KMS-11 (cell line): ENCODE results near the gene PSMF1.

Source experiments
- H2AFZ ChIP-seq: fragments of 200-600 bp; sonication (generic); 2 replicates; pipeline ENCODE4 v1.6.1; 2016; ENCODE audit warnings: antibody characterized with exemption, mixed run types, low read depth
- H3K27ac ChIP-seq: fragments of 200-600 bp; sonication (generic); 2 replicates; pipeline ENCODE4 v1.6.1; 2016; ENCODE audit warnings: mild to moderate bottlenecking, mixed run types
- H3K27me3 ChIP-seq: fragments of 200-600 bp; sonication (generic); 2 replicates; pipeline ENCODE4 v1.6.1; 2017; ENCODE audit warnings: mild to moderate bottlenecking, low read depth, mixed run types, moderate library complexity; ENCODE audit not compliant: insufficient read depth
- H3K36me3 ChIP-seq: fragments of 200-600 bp; sonication (generic); 2 replicates; pipeline ENCODE4 v1.6.1; 2017; ENCODE audit warnings: mild to moderate bottlenecking, mixed run types; ENCODE audit not compliant: insufficient read depth
- H3K4me1 ChIP-seq: fragments of 200-600 bp; sonication (generic); 2 replicates; pipeline ENCODE4 v1.6.1; 2016; ENCODE audit warnings: mild to moderate bottlenecking, low read depth, mixed run types; ENCODE audit not compliant: poor library complexity, severe bottlenecking
- H3K4me2 ChIP-seq: fragments of 200-600 bp; sonication (generic); 2 replicates; pipeline ENCODE4 v1.7.0; 2016; ENCODE audit warnings: mild to moderate bottlenecking, mixed run types
- H3K4me3 ChIP-seq: fragments of 200-600 bp; sonication (generic); IDR thresholded peaks from 2 replicates; pipeline ENCODE4 v1.6.1; 2017; ENCODE audit warnings: low read depth, low read length, mixed read lengths; ENCODE audit not compliant: insufficient read depth
- H3K79me2 ChIP-seq: fragments of 200-600 bp; sonication (generic); 2 replicates; pipeline ENCODE4 v1.6.1; 2016; ENCODE audit warnings: low read depth, mixed run types; ENCODE audit not compliant: insufficient read depth
- H3K9ac ChIP-seq: fragments of 200-600 bp; sonication (generic); 2 replicates; pipeline ENCODE4 v1.6.1; 2016; ENCODE audit warnings: mild to moderate bottlenecking, mixed run types
- H4K20me1 ChIP-seq: fragments of 200-600 bp; sonication (generic); 2 replicates; pipeline ENCODE4 v1.6.1; 2016; ENCODE audit warnings: mild to moderate bottlenecking, mixed run types; ENCODE audit not compliant: insufficient read depth
- CTCF ChIP-seq: fragments of 200-600 bp; sonication (generic); conservative IDR thresholded peaks from 2 replicates; pipeline ENCODE4 v1.6.1; 2017; ENCODE audit warnings: low read depth, mild to moderate bottlenecking, antibody characterized with exemption, low read length, moderate library complexity, mixed read lengths

Gene PSMF1

GRCh38 chr20:1131354-1131753, 13.0 kb downstream of the PSMF1 start:
- no peak for TF ChIP-seq CTCF
- no peaks in the 10 kb centered on the region for H3K27me3 ChIP-seq
- no peak overlapping the region for H3K27ac ChIP-seq
- no peaks in the 10 kb centered on the region for H4K20me1 ChIP-seq
- H3K4me2 ChIP-seq: no peak overlapping the region
- H3K36me3 ChIP-seq: 0 out of 2 replicates have a peak, but pooled peaks cover 8% of the 10 kb centered on the region
- H3K4me3 ChIP-seq: no peak overlapping the region
- H2AFZ ChIP-seq: no peak overlapping the region
- peaks cover 26% of the 10 kb centered on the region; the same call in 1 of the 2 replicates for H3K79me2 ChIP-seq
- no peaks in the 10 kb centered on the region for H3K4me1 ChIP-seq
- H3K9ac ChIP-seq: no peak overlapping the region

GRCh38 chr20:1134355-1134754, 16.0 kb downstream of the PSMF1 start:
- no peak for TF ChIP-seq CTCF
- H3K4me2 ChIP-seq: no peak overlapping the region
- peaks cover 12% of the 10 kb centered on the region; the same call in 1 of the 2 replicates for H3K36me3 ChIP-seq
- H3K9ac ChIP-seq: no peak overlapping the region
- H3K4me3 ChIP-seq: no peak overlapping the region
- H4K20me1 ChIP-seq: no peaks in the 10 kb centered on the region
- H3K79me2 ChIP-seq: peaks cover 25% of the 10 kb centered on the region; the same call in 1 of the 2 replicates
- no peak overlapping the region for H2AFZ ChIP-seq
- no peaks in the 10 kb centered on the region for H3K27me3 ChIP-seq
- no peak overlapping the region for H3K27ac ChIP-seq
- H3K4me1 ChIP-seq: no peaks in the 10 kb centered on the region

- TF ChIP-seq CTCF: no peak
- Histone ChIP-seq H3K4me3 (no peak overlapping the region), H3K27ac (no peak overlapping the region), H3K27me3 (no peaks in the 10 kb centered on the region), H3K36me3 (peaks cover 8% of the 10 kb centered on the region; the same call in 1 of the 2 replicates), H3K79me2 (peaks cover 25% of the 10 kb centered on the region; the same call in 1 of the 2 replicates), H3K4me1 (no peaks in the 10 kb centered on the region), H2AFZ (no peak overlapping the region), H3K9ac (no peak overlapping the region), H3K4me2 (no peak overlapping the region), H4K20me1 (no peaks in the 10 kb centered on the region)
Observed at GRCh38 chr20:1134836-1135235, 16.4 kb downstream of the PSMF1 start.

- H3K36me3 ChIP-seq: peaks cover 11% of the 10 kb centered on the region; the same call in 1 of the 2 replicates
- no peak overlapping the region for H2AFZ ChIP-seq
- H3K4me2 ChIP-seq: no peak overlapping the region
- no peak overlapping the region for H3K9ac ChIP-seq
- peaks cover 16% of the 10 kb centered on the region; the same call in 1 of the 2 replicates for H3K79me2 ChIP-seq
- no peak overlapping the region for H3K4me3 ChIP-seq
- no peak for TF ChIP-seq CTCF
- H3K27me3 ChIP-seq: no peaks in the 10 kb centered on the region
- H3K4me1 ChIP-seq: no peaks in the 10 kb centered on the region
- no peak overlapping the region for H3K27ac ChIP-seq
- no peaks in the 10 kb centered on the region for H4K20me1 ChIP-seq
Observed at GRCh38 chr20:1137236-1137635, 18.8 kb downstream of the PSMF1 start.
